Measurements from ENCODE around the gene RYR1. TPM values are rescaled to one million over a fixed set of nuclear protein-coding genes. Genes with fewer than 3 reads are reported as not detected.

RYR1 gene
- total RNA-seq (2014; rRNA removed; shearing (Covaris generic)) (0.15 and 0.54 TPM in 2 replicates), total RNA-seq (2022) (0.61 and 1.4 TPM in 2 replicates), Bru-seq, nascent RNA (percentile 12 among the genes with signal in this experiment), BruChase-seq, experiment 1, labeled RNA remaining after a 6-hour chase (percentile 12 among the genes with signal in this experiment), BruChase-seq, experiment 2, labeled RNA remaining after a 2-hour chase (percentile 9 among the genes with signal in this experiment)
- long read RNA-seq, partial matches to known transcripts = 0 of 1 reads
- long read RNA-seq, other reads (novel, unspliced or antisense) = 1 of 1 reads

DNA sequence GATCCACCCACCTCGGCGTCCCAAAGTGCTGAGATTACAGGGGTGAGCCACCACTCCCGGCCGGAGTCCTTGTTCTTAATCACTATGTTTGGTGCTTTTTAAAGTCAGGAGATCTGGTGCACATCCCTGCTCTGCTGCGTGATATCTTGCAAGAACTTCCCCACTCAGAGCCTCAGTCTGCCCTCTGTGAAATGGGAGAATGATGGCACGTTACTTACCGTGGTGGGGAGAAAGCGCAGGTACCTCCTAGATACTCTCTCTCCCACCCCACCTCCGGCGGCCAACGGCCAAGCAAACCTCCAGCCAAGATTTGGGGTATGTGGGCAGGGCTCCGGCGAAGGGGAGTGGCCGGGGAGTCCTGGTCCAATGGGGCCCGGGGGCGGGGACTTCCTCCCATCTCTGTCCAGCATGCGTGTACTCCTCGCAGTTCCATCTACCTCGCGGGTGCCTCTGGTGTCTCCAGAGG is at the start of gene RYR1:
RYR1 (plus strand) TSS at position 424 of the 466 bp plus-strand sequence. CDS start 139 bp downstream, outside the sequence.
- CTCF ChIA-PET (ENCODE audit: unreplicated experiment) = no interaction called here
- no TSS peak for BruUV-seq (replicated peaks)
- intact Hi-C loops (cut with micrococcal nuclease; ENCODE audit: unreplicated experiment) = no loop called here
- DNase-seq (ENCODE audit: low spot score) = peak; percentile 27
- Histone ChIP-seq H2AFZ (ENCODE audit: low read length) (no peak within 1 kb of the TSS), H3K4me3 (ENCODE audit: low read depth, low read length, poor library complexity, severe bottlenecking) (no peak within 1 kb of the TSS), H3K4me1 (ENCODE audit: insufficient read depth, low read length, poor library complexity, severe bottlenecking) (no peaks in the 10 kb centered on the region), H3K9me3 (ENCODE audit: low read length) (no peaks in the 10 kb centered on the region), H3K79me2 (ENCODE audit: insufficient read depth, low read depth, low read length) (no peaks in the 10 kb centered on the region), H4K20me1 (ENCODE audit: insufficient read depth, low read length) (no peaks in the 10 kb centered on the region), H3K36me3 (ENCODE audit: insufficient read depth, low read length) (no peaks in the 10 kb centered on the region), H3K4me2 (ENCODE audit: low read length) (no peak within 1 kb of the TSS), H3K9me2 (ENCODE audit: insufficient read depth, low read length) (no peaks in the 10 kb centered on the region), H3K27ac (ENCODE audit: low read depth, low read length, poor library complexity, severe bottlenecking) (no peak within 1 kb of the TSS)
- POLR2A ChIA-PET = no interaction called here
- TF ChIP-seq, protein P1, sequence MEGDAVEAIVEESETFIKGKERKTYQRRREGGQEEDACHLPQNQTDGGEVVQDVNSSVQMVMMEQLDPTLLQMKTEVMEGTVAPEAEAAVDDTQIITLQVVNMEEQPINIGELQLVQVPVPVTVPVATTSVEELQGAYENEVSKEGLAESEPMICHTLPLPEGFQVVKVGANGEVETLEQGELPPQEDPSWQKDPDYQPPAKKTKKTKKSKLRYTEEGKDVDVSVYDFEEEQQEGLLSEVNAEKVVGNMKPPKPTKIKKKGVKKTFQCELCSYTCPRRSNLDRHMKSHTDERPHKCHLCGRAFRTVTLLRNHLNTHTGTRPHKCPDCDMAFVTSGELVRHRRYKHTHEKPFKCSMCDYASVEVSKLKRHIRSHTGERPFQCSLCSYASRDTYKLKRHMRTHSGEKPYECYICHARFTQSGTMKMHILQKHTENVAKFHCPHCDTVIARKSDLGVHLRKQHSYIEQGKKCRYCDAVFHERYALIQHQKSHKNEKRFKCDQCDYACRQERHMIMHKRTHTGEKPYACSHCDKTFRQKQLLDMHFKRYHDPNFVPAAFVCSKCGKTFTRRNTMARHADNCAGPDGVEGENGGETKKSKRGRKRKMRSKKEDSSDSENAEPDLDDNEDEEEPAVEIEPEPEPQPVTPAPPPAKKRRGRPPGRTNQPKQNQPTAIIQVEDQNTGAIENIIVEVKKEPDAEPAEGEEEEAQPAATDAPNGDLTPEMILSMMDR (conservative IDR thresholded peaks at IDR 0.05; ENCODE audit: low read length) = no peak
- no peak for TF ChIP-seq EZH2phosphoT487 (IDR thresholded peaks at IDR 0.05; ENCODE audit: borderline replicate concordance, low read depth, low read length)

GRCh38 chr19:38383743-38384142 is 49.7 kb upstream of the RYR1 start:
- no TSS peak for BruUV-seq (replicated peaks)
- POLR2A ChIA-PET = interaction anchor here (0.6 kb wide), 1 partner anchor 1246 kb away, joined by 7 read pairs; no protein-coding TSS in a partner anchor
- Histone ChIP-seq H3K4me3 (ENCODE audit: low read depth, low read length, poor library complexity, severe bottlenecking) (no peak overlapping the region), H3K79me2 (ENCODE audit: insufficient read depth, low read depth, low read length) (no peaks in the 10 kb centered on the region), H3K9me2 (ENCODE audit: insufficient read depth, low read length) (no peaks in the 10 kb centered on the region), H3K4me1 (ENCODE audit: insufficient read depth, low read length, poor library complexity, severe bottlenecking) (peaks cover 5% of the 10 kb centered on the region), H3K9me3 (ENCODE audit: low read length) (no peaks in the 10 kb centered on the region), H3K27ac (ENCODE audit: low read depth, low read length, poor library complexity, severe bottlenecking) (no peak overlapping the region), H3K36me3 (ENCODE audit: insufficient read depth, low read length) (peaks cover 55% of the 10 kb centered on the region), H2AFZ (ENCODE audit: low read length) (no peak overlapping the region), H3K4me2 (ENCODE audit: low read length) (no peak overlapping the region), H4K20me1 (ENCODE audit: insufficient read depth, low read length) (no peaks in the 10 kb centered on the region)
- intact Hi-C loops (cut with micrococcal nuclease; ENCODE audit: unreplicated experiment) = no loop called here
- DNase-seq (ENCODE audit: low spot score) = no peak
- TF ChIP-seq EZH2phosphoT487 (IDR thresholded peaks at IDR 0.05; ENCODE audit: borderline replicate concordance, low read depth, low read length) = no peak
- TF ChIP-seq, protein P1 (conservative IDR thresholded peaks at IDR 0.05; ENCODE audit: low read length) = no peak
- CTCF ChIA-PET (ENCODE audit: unreplicated experiment) = interaction anchor here (0.6 kb wide), 1 partner anchor 175 kb away, joined by 4 read pairs; no protein-coding TSS in a partner anchor

Data from OCI-LY7 (cell line).